PFSK-1 (cell line): Measurements from ENCODE around the gene RABGAP1.

Source experiments
- FOXP2 ChIP-seq: optimal IDR thresholded peaks from 2 replicates; pipeline ENCODE3; 2011; ENCODE audit warnings: borderline replicate concordance, control low read depth, inconsistent platforms; ENCODE audit not compliant: insufficient read depth; ENCODE audit errors: extremely low read length, extremely low read depth
- POLR2AphosphoS5 ChIP-seq: IDR thresholded peaks from 2 replicates; pipeline ENCODE4 v1.6.1; 2012; ENCODE audit warnings: low read depth, mild to moderate bottlenecking, control low read depth, low read length, moderate library complexity
- REST ChIP-seq, 2 experiments: IDR thresholded peaks; 2 replicates each; pipeline versions ENCODE4 v1.6.1 to v1.8.0; 2011 to 2012; ENCODE audit warnings: low read depth in 2 of 2, low read length in 2 of 2, control low read depth in 1 of 2, inconsistent platforms in 1 of 2, mild to moderate bottlenecking in 1 of 2, moderate library complexity in 1 of 2; ENCODE audit not compliant: insufficient read depth in 1 of 2
- SIN3A ChIP-seq: IDR thresholded peaks from 2 replicates; pipeline ENCODE4 v1.6.1; 2012; ENCODE audit warnings: mild to moderate bottlenecking, low read length, moderate library complexity, borderline replicate concordance; ENCODE audit not compliant: insufficient read depth
- TAF1 ChIP-seq: IDR thresholded peaks from 2 replicates; pipeline ENCODE4 v1.6.1; 2012; ENCODE audit warnings: low read length, control low read depth, borderline replicate concordance; ENCODE audit not compliant: insufficient read depth

Gene RABGAP1

GRCh38 chr9:123070198-123070597 is 129.4 kb downstream of the RABGAP1 start:
- TF ChIP-seq TAF1 (no peak), POLR2AphosphoS5 (no peak), SIN3A (no peak), FOXP2 (no peak), REST (IDR thresholded peaks at IDR 0.05; ENCODE audit: insufficient read depth in 1 of 2, low read depth in 2 of 2, low read length in 2 of 2) (no peak)

GRCh38 chr9:123072407-123072995 is 131.7 kb downstream of the RABGAP1 start:
- no peak for TF ChIP-seq TAF1
- no peak for TF ChIP-seq SIN3A

DNA sequence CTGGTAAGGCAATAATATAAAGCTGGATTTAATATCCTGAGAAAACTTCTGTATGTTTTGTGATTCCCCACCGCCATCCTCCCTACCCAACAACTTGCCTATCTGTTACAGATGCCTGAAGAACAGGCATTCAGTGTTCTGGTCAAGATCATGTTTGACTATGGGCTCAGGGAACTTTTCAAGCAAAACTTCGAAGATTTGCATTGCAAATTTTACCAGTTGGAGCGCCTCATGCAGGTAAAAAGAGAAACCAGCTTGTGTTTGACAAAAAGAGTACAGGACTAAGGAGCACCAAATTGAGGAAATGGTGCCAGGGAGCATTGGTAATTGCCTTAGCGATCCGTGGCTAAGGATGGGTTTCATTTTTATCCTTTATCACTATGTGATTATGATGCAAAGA is 132.6 kb downstream of the RABGAP1 start:
- TF ChIP-seq POLR2AphosphoS5: no peak
- TF ChIP-seq TAF1: no peak
- no peak for TF ChIP-seq FOXP2
- no peak for TF ChIP-seq SIN3A
- TF ChIP-seq REST (IDR thresholded peaks at IDR 0.05; ENCODE audit: insufficient read depth in 1 of 2, low read depth in 2 of 2, low read length in 2 of 2): no peak

GRCh38 chr9:123073991-123074422 is 133.2 kb downstream of the RABGAP1 start:
- TF ChIP-seq TAF1: no peak
- TF ChIP-seq FOXP2: no peak
- TF ChIP-seq SIN3A: no peak
- no peak for TF ChIP-seq REST (IDR thresholded peaks at IDR 0.05; ENCODE audit: insufficient read depth in 1 of 2, low read depth in 2 of 2, low read length in 2 of 2)
- no peak for TF ChIP-seq POLR2AphosphoS5

DNA sequence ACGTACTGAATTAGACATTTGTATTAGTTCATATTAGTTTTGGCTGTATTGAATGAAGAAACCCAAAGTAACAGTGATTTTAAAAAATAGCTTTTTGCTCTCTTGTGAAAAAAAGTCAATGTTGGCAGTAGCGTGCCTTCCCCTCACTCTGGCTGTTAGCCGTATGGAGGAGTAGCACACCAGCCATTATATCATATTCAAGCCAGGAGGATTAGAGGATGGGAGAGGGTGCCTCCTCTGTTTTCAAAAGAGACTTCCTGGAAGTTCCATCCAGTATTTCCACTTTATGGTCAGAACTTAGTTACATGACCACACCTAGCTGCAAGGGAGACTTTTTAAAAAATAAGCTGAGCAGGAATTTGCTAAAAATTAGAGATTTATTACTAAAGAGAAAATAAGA is 133.8 kb downstream of the RABGAP1 start:
- TF ChIP-seq REST (IDR thresholded peaks at IDR 0.05; ENCODE audit: insufficient read depth in 1 of 2, low read depth in 2 of 2, low read length in 2 of 2) (no peak), FOXP2 (no peak), SIN3A (no peak), POLR2AphosphoS5 (no peak), TAF1 (no peak)
